H1 (cell line): ENCODE data around the gene ZNF45. TPM values are rescaled to one million over a fixed set of nuclear protein-coding genes. Genes with fewer than 3 reads are reported as not detected.

Source experiments
- PHF8 ChIP-seq: fragments of 200-600 bp; sonication (generic); conservative IDR thresholded peaks from 2 replicates; pipeline ENCODE4 v1.7.1; 2012; ENCODE audit warnings: low read depth, mild to moderate bottlenecking, inconsistent platforms, low read length, moderate library complexity
- RAD21 ChIP-seq, 2 experiments: IDR thresholded peaks in 1 of 2; conservative IDR thresholded peaks in 1 of 2; 2 replicates each; pipeline ENCODE4 v1.6.1; 2011; ENCODE audit warnings: low read depth in 2 of 2, low read length in 2 of 2, improper control_type of control experiment in 1 of 2, inconsistent platforms in 1 of 2, mild to moderate bottlenecking in 1 of 2, moderate library complexity in 1 of 2
- RBBP5 ChIP-seq: IDR thresholded peaks from 2 replicates; pipeline ENCODE4 v1.7.1; 2012; ENCODE audit warnings: low read depth, mild to moderate bottlenecking, inconsistent platforms, low read length, moderate library complexity, borderline replicate concordance
- RXRA ChIP-seq: IDR thresholded peaks from 2 replicates; pipeline ENCODE4 v1.6.1; 2011; ENCODE audit warnings: low read depth, mild to moderate bottlenecking, low read length, moderate library complexity; ENCODE audit not compliant: insufficient read depth
- SP2 ChIP-seq: IDR thresholded peaks from 2 replicates; pipeline ENCODE4 v1.6.1; 2012; ENCODE audit warnings: mild to moderate bottlenecking, low read length, inconsistent platforms
- SRF ChIP-seq: IDR thresholded peaks from 2 replicates; pipeline ENCODE4 v1.6.1; 2011; ENCODE audit warnings: mild to moderate bottlenecking, low read depth, low read length, moderate library complexity
- SUZ12 ChIP-seq: fragments of 200-600 bp; sonication (generic); IDR thresholded peaks from 2 replicates; pipeline ENCODE4 v1.6.1; 2012; ENCODE audit warnings: mild to moderate bottlenecking, inconsistent platforms, low read length, moderate library complexity, mixed read lengths
- TEAD4 ChIP-seq: IDR thresholded peaks from 2 replicates; pipeline ENCODE4 v1.6.1; 2012; ENCODE audit warnings: low read depth, low read length, inconsistent platforms, mixed read lengths
- polyA plus RNA-seq, 7 experiments: library from polyadenylated mRNA; depleted of rRNA in 3 of 7; stranded (reverse) in 5 of 7; unstranded in 2 of 7; fragments of >200 nt in 5 of 7; fragments of 200-250 nt in 2 of 7; gene quantifications; 1 replicate in 5 of 7; 2 replicates in 1 of 7; 4 replicates in 1 of 7; pipeline versions ENCODE4 v1.2.1 to v1.2.3, GENCODE V29; 2011 to 2013; ENCODE audit warnings: missing spikeins in 2 of 7, mixed read lengths in 2 of 7
- total RNA-seq: library from RNA; stranded (reverse); fragmentation: NEBNext Ultra II Directional; extraction: Animal tissue kit (Norgen Biotek cat#: 25700); gene quantifications from 2 replicates; pipeline ENCODE4 v1.2.1, GENCODE V29; 2021

Gene ZNF45
- total and polyA plus RNA-seq, 2 of the 8 experiments (the other 6 are each of a cell fraction or from before 2014, with no cell fraction given), result 4.6 to 16.2 TPM

- TF ChIP-seq TEAD4, result no peak
- no peak for TF ChIP-seq SP2
- TF ChIP-seq SRF, result no peak
- no peak for TF ChIP-seq RAD21 (IDR thresholded peaks at IDR 0.05 in 1 of 2, conservative IDR thresholded peaks at IDR 0.05 in 1 of 2; ENCODE audit: low read depth in 2 of 2, low read length in 2 of 2)
- TF ChIP-seq RXRA, result no peak
- no peak for TF ChIP-seq SUZ12
- no peak for TF ChIP-seq PHF8
- TF ChIP-seq RBBP5, result no peak
Measured at GRCh38 chr19:43914051-43914450, 21.0 kb downstream of the ZNF45 start (continued).
